Inflammatory macrophage (primary cell): Measurements from ENCODE around the gene CCL13.

Experiments
- DNase-seq, 2 donors: peaks; one replicate each; pipeline ENCODE4 v3.0.0-alpha.2; 2020 to 2022

The CCL13 gene

DNA sequence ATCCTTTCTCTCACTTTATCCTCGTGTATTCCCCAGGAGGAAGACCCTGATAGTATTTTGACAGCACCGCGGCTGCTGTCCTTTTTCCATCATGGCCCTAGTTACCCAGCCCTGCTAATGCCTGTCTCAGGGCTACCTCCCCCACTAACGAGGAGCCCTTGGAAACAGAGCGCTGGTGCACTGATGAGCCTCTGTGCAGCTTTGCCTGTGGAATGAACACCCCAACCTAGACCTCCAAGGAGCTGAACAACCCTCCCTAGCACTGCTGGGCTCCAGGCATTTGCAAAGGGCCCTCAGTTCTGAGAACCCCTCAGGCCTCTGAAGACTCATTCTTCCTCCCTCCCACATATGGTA lies 30.0 kb downstream of the CCL13 start:
- DNase-seq = no peak

DNA sequence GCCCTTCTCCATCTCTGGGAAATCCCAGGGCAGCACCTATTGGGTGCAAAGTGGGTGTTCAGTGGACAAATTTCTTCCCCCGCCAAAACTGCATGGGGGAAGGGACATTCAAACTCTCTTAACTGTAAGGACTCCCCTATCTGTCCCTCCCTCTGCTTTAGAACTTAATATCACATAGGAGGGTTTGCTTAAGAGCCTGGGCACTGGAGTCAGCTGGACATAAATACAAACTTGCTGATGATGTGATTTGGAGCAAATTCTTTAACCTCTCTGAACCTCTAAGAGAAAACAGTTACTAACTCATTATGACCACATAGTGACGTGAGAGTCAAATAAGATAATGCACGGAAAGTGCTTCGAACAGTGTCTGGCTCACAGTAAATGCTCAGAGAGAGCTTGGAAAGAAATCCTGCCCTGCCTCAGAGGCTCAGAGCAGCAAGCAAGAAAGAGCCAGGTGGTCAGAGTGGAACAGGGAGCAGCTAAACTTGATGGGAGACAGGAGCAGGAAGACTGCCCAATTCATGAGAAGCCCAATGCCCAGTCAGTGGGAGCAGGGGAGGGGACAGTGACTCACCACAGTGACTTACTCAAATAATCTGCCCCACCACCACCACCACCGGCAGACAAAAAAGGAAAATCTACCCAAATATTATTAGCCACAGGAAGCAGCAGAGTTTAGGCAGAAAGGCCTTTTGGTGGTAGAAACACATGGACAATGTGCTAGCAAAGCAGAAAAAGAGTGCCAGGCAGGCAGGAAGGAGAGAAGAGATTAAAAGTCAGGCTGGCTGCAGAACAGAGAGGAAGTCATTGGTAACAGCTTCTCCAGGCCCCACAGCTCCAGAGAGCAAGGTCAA lies 30.6 kb downstream of the CCL13 start:
- DNase-seq = peak in 1 of 2 donors; percentile 43

GRCh38 chr17:34387566-34387965 lies 31.3 kb downstream of the CCL13 start:
- DNase-seq = no peak

GRCh38 chr17:34389126-34389750 lies 33.0 kb downstream of the CCL13 start:
- peak in 1 of 2 donors; percentile 33 for DNase-seq

DNA sequence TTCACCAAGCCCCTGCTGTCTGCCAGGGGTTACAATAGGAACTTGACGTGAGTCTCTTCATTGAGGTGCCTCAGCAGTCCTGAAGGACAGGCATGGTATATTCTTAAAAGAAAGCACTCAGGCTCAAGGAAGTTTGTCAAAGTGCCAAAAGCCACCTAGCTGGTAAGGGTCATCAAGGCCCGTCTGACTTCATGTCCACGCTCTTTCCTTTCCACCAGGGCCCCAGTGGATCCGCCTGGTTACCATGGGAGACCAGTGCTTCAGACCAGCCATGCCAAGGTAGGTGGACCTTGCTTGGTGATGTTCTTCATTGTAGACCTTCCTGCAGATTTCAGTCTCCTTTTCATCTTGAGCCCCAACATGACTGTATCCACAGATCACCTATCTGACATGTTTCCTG lies 34.4 kb downstream of the CCL13 start:
- DNase-seq = no peak

DNA sequence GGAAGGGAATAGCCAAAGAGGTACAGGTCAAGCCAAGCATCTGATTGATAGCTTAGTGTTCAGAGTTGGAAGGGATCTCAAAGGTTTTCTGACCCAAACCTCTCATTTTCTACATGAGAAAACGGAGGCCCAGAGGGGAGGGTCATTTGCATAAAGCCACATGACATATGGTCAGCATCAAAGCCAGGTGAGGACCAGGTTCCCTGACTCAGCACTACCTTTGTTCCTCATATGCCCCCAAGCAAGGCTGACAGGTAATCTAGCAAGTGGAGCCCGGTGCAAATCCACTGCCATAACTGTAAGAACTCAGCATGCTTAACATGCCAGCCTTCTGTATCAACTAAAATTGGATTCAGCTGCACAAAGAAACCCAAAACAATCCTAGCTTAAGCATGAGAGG lies 35.0 kb downstream of the CCL13 start:
- no peak for DNase-seq

- no peak for DNase-seq
Observed at GRCh38 chr17:34393401-34393800, 37.1 kb downstream of the CCL13 start.

- DNase-seq = no peak
Observed at GRCh38 chr17:34397265-34397664, 41.0 kb downstream of the CCL13 start.

DNA sequence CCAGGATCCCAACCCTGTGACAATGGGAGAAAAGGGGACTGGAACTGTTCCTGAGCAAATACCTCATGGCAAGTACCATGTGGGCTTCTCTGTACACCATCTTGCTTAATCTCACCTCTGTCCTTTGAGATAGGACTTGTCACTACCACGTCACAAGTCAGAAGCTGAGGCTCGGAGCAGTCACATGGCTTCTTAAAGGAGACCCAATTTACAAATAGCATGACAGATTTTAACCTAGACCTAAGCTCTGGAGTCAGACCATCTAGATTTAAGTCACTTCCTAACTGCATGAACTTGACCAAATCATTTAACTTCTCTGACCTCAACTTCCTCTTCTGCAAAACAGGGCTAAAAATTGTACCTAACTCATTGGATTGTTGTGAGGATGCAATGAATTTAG lies 42.7 kb downstream of the CCL13 start:
- peak; percentile 82 to 86 for DNase-seq

GRCh38 chr17:34399725-34400124 lies 43.4 kb downstream of the CCL13 start:
- DNase-seq = peak; percentile 52 to 60

GRCh38 chr17:34400301-34400931 lies 44.1 kb downstream of the CCL13 start:
- peak in 1 of 2 donors; percentile 30 for DNase-seq

- no peak for DNase-seq
Observed at GRCh38 chr17:34401165-34401564, 44.9 kb downstream of the CCL13 start.

GRCh38 chr17:34403006-34403405 lies 46.7 kb downstream of the CCL13 start:
- peak; percentile 45 to 49 for DNase-seq

GRCh38 chr17:34406226-34406625 lies 49.9 kb downstream of the CCL13 start:
- DNase-seq = peak in 1 of 2 donors; percentile 43
